ENCODE measurements around the gene RNF144A. TPM values are rescaled to one million over a fixed set of nuclear protein-coding genes. Genes with fewer than 3 reads are reported as not detected.
"Not testable (repeated sequence)": the region's sequence is repeated elsewhere in the genome, so short reads cannot be mapped to it uniquely, and the experiment has no call there.

Gene RNF144A
- total and polyA plus RNA-seq, 2 donors (not counting 1 experiment from before 2014, with no cell fraction given), result 1.2 to 1.6 TPM

GRCh38 chr2:6893876-6894482, 23.2 kb upstream of the RNF144A start:
- intact Hi-C loops (cut with micrococcal nuclease), result no loop called here
- TF ChIP-seq CTCF (IDR thresholded peaks at IDR 0.05), result no peak
- Histone ChIP-seq H3K9me3 (ENCODE audit: control extremely low read depth in 1 of 3, control insufficient read depth in 2 of 3, insufficient read depth in 1 of 3, low read length in 2 of 3) (no peaks in the 10 kb centered on the region), H3K4me3 (ENCODE audit: control extremely low read depth in 1 of 5, extremely low read depth in 1 of 5, insufficient read depth in 1 of 5, low read depth in 2 of 5, low read length in 4 of 5) (no peak overlapping the region), H3K4me2 (replicated peaks; ENCODE audit: low read depth, low read length, poor library complexity, severe bottlenecking) (no peak overlapping the region), H3K36me3 (replicated peaks in 1 of 2; ENCODE audit: control extremely low read depth in 1 of 2, control insufficient read depth in 1 of 2, extremely low read depth in 1 of 2, insufficient read depth in 2 of 2, low read length in 1 of 2) (no peaks in the 10 kb centered on the region), H3K79me2 (ENCODE audit: control insufficient read depth, insufficient read depth, low read length) (no peaks in the 10 kb centered on the region), H4K20me1 (ENCODE audit: control insufficient read depth, insufficient read depth, low read length, poor library complexity, severe bottlenecking) (no peaks in the 10 kb centered on the region), H3K4me1 (ENCODE audit: control insufficient read depth in 2 of 2, insufficient read depth in 2 of 2, low read length in 2 of 2) (no peaks in the 10 kb centered on the region), H2AFZ (ENCODE audit: insufficient read depth, low read depth, low read length, poor library complexity, severe bottlenecking) (no peak overlapping the region), H3K9ac (ENCODE audit: low read length) (no peak overlapping the region), H3K27me3 (replicated peaks in 1 of 4; ENCODE audit: control extremely low read depth in 1 of 4, control insufficient read depth in 3 of 4, insufficient read depth in 4 of 4, low read length in 3 of 4) (no peaks in the 10 kb centered on the region), H3K27ac (ENCODE audit: low read length in 2 of 2) (no peak overlapping the region)
- no peaks in the 10 kb centered on the region for H3K27me3 Mint-ChIP-seq
- ChIA-PET POLR2A (no interaction called here), CTCF (interaction anchor here (1.0 to 6.9 kb wide), 4 partner anchors 9 to 150 kb away, joined by 3 to 33 read pairs (median 4); no protein-coding TSS in a partner anchor)
- ATAC-seq (ENCODE audit: low read depth), result no peak
- no peaks in the 10 kb centered on the region for H3K9me3 Mint-ChIP-seq (ENCODE audit: insufficient read depth)
- H3K27ac Mint-ChIP-seq, result no peak overlapping the region
- no peak for DNase-seq
- no peaks in the 10 kb centered on the region for H3K4me1 Mint-ChIP-seq
- no CpG with 5 or more reads among the region's 2 CpGs for WGBS (ENCODE audit: insufficient coverage)
- no peak overlapping the region for H3K4me3 Mint-ChIP-seq

GRCh38 chr2:6896930-6897759, 20.1 kb upstream of the RNF144A start:
- Mint-ChIP-seq H3K4me3 (no peak overlapping the region), H3K27ac (no peak overlapping the region), H3K4me1 (no peaks in the 10 kb centered on the region), H3K27me3 (no peaks in the 10 kb centered on the region), H3K9me3 (ENCODE audit: insufficient read depth) (peaks cover 2% of the 10 kb centered on the region)
- H3K9me3 ChIP-seq (ENCODE audit: control extremely low read depth in 1 of 3, control insufficient read depth in 2 of 3, insufficient read depth in 1 of 3, low read length in 2 of 3), result no peaks in the 10 kb centered on the region
- no peaks in the 10 kb centered on the region for H4K20me1 ChIP-seq (ENCODE audit: control insufficient read depth, insufficient read depth, low read length, poor library complexity, severe bottlenecking)
- CTCF ChIA-PET, result interaction anchor here (0.6 to 6.9 kb wide), 20 partner anchors 9 to 774 kb away, joined by 3 to 33 read pairs (median 3); partner anchors contain the start of gene CMPK2
- no peaks in the 10 kb centered on the region for H3K27me3 ChIP-seq (replicated peaks in 1 of 4; ENCODE audit: control extremely low read depth in 1 of 4, control insufficient read depth in 3 of 4, insufficient read depth in 4 of 4, low read length in 3 of 4)
- no peak overlapping the region for H2AFZ ChIP-seq (ENCODE audit: insufficient read depth, low read depth, low read length, poor library complexity, severe bottlenecking)
- DNase-seq, result peak; percentile 45
- no peak overlapping the region for H3K27ac ChIP-seq (ENCODE audit: low read length in 2 of 2)
- intact Hi-C loops (cut with micrococcal nuclease), result loop anchor here (1.0 kb wide), 2 partner anchors 147 to 187 kb away; no protein-coding TSS in a partner anchor
- no peak overlapping the region for H3K9ac ChIP-seq (ENCODE audit: low read length)
- WGBS (ENCODE audit: insufficient coverage), result 95% methylated on average over 3 of the region's 5 CpGs
- POLR2A ChIA-PET, result interaction anchor here (1.0 kb wide), 1 partner anchor 9 kb away, joined by 3 read pairs; no protein-coding TSS in a partner anchor
- no peak for TF ChIP-seq EZH2 (IDR thresholded peaks at IDR 0.05; ENCODE audit: borderline replicate concordance, insufficient read depth, low read depth, low read length, poor library complexity, severe bottlenecking)
- TF ChIP-seq CTCF (IDR thresholded peaks at IDR 0.05), result peak; percentile 82
- no peaks in the 10 kb centered on the region for H3K36me3 ChIP-seq (replicated peaks in 1 of 2; ENCODE audit: control extremely low read depth in 1 of 2, control insufficient read depth in 1 of 2, extremely low read depth in 1 of 2, insufficient read depth in 2 of 2, low read length in 1 of 2)
- no peak for ATAC-seq (ENCODE audit: low read depth)
- H3K79me2 ChIP-seq (ENCODE audit: control insufficient read depth, insufficient read depth, low read length), result no peaks in the 10 kb centered on the region
- H3K4me3 ChIP-seq (ENCODE audit: control extremely low read depth in 1 of 5, extremely low read depth in 1 of 5, insufficient read depth in 1 of 5, low read depth in 2 of 5, low read length in 4 of 5), result no peak overlapping the region
- no peak overlapping the region for H3K4me2 ChIP-seq (replicated peaks; ENCODE audit: low read depth, low read length, poor library complexity, severe bottlenecking)
- H3K4me1 ChIP-seq (ENCODE audit: control insufficient read depth in 2 of 2, insufficient read depth in 2 of 2, low read length in 2 of 2), result no peaks in the 10 kb centered on the region

- H4K20me1 ChIP-seq (ENCODE audit: control insufficient read depth, insufficient read depth, low read length, poor library complexity, severe bottlenecking); H3K4me1 ChIP-seq (ENCODE audit: control insufficient read depth in 2 of 2, insufficient read depth in 2 of 2, low read length in 2 of 2); POLR2A ChIA-PET; H3K27ac Mint-ChIP-seq; H3K4me3 ChIP-seq (ENCODE audit: control extremely low read depth in 1 of 5, extremely low read depth in 1 of 5, insufficient read depth in 1 of 5, low read depth in 2 of 5, low read length in 4 of 5); ATAC-seq (ENCODE audit: low read depth); DNase-seq; H3K9me3 Mint-ChIP-seq (ENCODE audit: insufficient read depth); H3K4me3 Mint-ChIP-seq; H3K9ac ChIP-seq (ENCODE audit: low read length); H2AFZ ChIP-seq (ENCODE audit: insufficient read depth, low read depth, low read length, poor library complexity, severe bottlenecking); H3K4me2 ChIP-seq (replicated peaks; ENCODE audit: low read depth, low read length, poor library complexity, severe bottlenecking); H3K27ac ChIP-seq (ENCODE audit: low read length in 2 of 2); H3K36me3 ChIP-seq (replicated peaks in 1 of 2; ENCODE audit: control extremely low read depth in 1 of 2, control insufficient read depth in 1 of 2, extremely low read depth in 1 of 2, insufficient read depth in 2 of 2, low read length in 1 of 2); H3K27me3 ChIP-seq (replicated peaks in 1 of 4; ENCODE audit: control extremely low read depth in 1 of 4, control insufficient read depth in 3 of 4, insufficient read depth in 4 of 4, low read length in 3 of 4); H3K9me3 ChIP-seq (ENCODE audit: control extremely low read depth in 1 of 3, control insufficient read depth in 2 of 3, insufficient read depth in 1 of 3, low read length in 2 of 3); H3K4me1 Mint-ChIP-seq; H3K79me2 ChIP-seq (ENCODE audit: control insufficient read depth, insufficient read depth, low read length); H3K27me3 Mint-ChIP-seq; CTCF ChIA-PET: not testable (repeated sequence)
- no CpG with 5 or more reads among the region's 2 CpGs for WGBS (ENCODE audit: insufficient coverage)
- intact Hi-C loops (cut with micrococcal nuclease), result loop anchor here (10.0 kb wide), 1 partner anchor 1782 kb away; the partner anchor contains the start of gene ID2
These were observed 14.6 kb upstream of the RNF144A start for GRCh38 chr2:6902581-6902980.
